Measurements from ENCODE around the gene ZNF746. TPM values are rescaled to one million over a fixed set of nuclear protein-coding genes. Genes with fewer than 3 reads are reported as not detected.

Gene ZNF746
- polyA plus RNA-seq, 2 of the 4 experiments (the other 2 are of a cell fraction): 6.8 to 10.7 TPM

DNA sequence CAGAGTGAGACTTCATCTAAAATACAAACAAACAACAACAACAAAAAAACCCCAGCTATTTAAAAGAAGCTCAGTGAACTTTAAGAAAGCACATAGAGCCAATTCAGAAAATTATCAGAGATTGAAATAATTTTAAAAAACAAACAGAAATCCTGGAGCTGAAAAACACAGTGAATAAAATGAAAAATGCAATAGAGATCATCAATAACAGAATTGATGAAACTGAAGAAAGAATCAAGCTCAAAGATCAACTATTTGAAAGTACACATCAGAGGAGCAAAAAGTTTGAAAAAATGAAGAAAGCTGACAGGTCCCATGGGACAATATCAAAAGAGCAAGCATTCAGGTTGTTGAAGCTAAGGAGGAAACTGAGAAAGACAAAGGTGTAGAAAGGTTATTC, 12.2 kb upstream of the ZNF746 start:
- ChIA-PET POLR2A (no interaction called here), CTCF (interaction anchor here (0.6 to 1.2 kb wide), 2 partner anchors 9 to 115 kb away, joined by 3 to 4 read pairs; no protein-coding TSS in a partner anchor)
- no peak overlapping the region for H3K27ac ChIP-seq
- H3K9me3 ChIP-seq: peaks cover 48% of the 10 kb centered on the region
- no peaks in the 10 kb centered on the region for H3K4me1 ChIP-seq
- TF ChIP-seq MAFK (IDR thresholded peaks at IDR 0.05; ENCODE audit: partially characterized antibody) (no peak), CBX8 (IDR thresholded peaks at IDR 0.05) (no peak), PHF8 (IDR thresholded peaks at IDR 0.05; ENCODE audit: borderline replicate concordance, low read depth) (no peak), FOSB (CRISPR knock-in tag; IDR thresholded peaks at IDR 0.05) (no peak), RFX5 (IDR thresholded peaks at IDR 0.05) (no peak), HOXB13 (CRISPR knock-in tag; IDR thresholded peaks at IDR 0.05; ENCODE audit: low read depth) (no peak), EHF (CRISPR knock-in tag; IDR thresholded peaks at IDR 0.05) (no peak), FOSL2 (IDR thresholded peaks at IDR 0.05) (no peak), FOSL2 (CRISPR knock-in tag; IDR thresholded peaks at IDR 0.05) (no peak), NR3C1 (IDR thresholded peaks at IDR 0.05) (no peak), ESRRA (IDR thresholded peaks at IDR 0.05; ENCODE audit: borderline replicate concordance, low read length) (no peak), ELK1 (IDR thresholded peaks at IDR 0.05; ENCODE audit: low read depth, low read length) (no peak), ZFP36 (IDR thresholded peaks at IDR 0.05; ENCODE audit: borderline replicate concordance, partially characterized antibody) (no peak), HDAC2 (IDR thresholded peaks at IDR 0.05) (no peak), POLR2A (IDR thresholded peaks at IDR 0.05; ENCODE audit: low read length) (no peak), HOXB5 (CRISPR knock-in tag; IDR thresholded peaks at IDR 0.05) (no peak), CHD2 (IDR thresholded peaks at IDR 0.05; ENCODE audit: low read length, partially characterized antibody) (no peak)
- TF ChIP-seq, protein P1, sequence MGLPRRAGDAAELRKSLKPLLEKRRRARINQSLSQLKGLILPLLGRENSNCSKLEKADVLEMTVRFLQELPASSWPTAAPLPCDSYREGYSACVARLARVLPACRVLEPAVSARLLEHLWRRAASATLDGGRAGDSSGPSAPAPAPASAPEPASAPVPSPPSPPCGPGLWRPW (IDR thresholded peaks at IDR 0.05): no peak
- FAIRE-seq: no peak
- no peak overlapping the region for H3K4me2 ChIP-seq
- no peak overlapping the region for H3K4me3 ChIP-seq
- DNase-seq (ENCODE audit: low read depth in 1 of 2, low spot score in 1 of 2): no peak
- ATAC-seq: no peak

DNA sequence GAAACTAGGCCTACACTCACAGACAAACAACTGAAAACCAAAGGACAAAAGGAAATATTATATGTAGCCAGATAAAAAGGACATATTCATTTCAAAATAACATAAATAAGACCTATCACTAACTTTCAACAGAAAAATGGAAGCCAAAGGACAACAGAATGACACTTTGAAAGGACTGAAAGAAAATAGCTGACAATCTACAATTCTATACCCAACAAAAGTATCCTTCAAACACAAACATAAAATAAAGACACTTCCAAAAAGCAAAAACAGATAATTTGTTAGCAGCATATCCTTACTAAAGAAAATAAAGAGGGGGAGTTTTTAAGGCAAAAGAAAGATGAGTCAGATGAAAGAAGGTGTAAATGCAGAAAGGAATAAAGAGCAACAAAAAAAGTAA, 7.9 kb upstream of the ZNF746 start:
- FAIRE-seq (no peak), ATAC-seq (no peak), DNase-seq (ENCODE audit: low read depth in 1 of 2, low spot score in 1 of 2) (no peak)
- Histone ChIP-seq H3K9me3 (peaks cover 41% of the 10 kb centered on the region), H3K27ac (no peak overlapping the region), H3K4me1 (no peaks in the 10 kb centered on the region), H3K4me3 (no peak overlapping the region), H3K4me2 (no peak overlapping the region)
- ChIA-PET POLR2A (no interaction called here), CTCF (no interaction called here)
- TF ChIP-seq REST (IDR thresholded peaks at IDR 0.05): no peak
- no peak for TF ChIP-seq HOXA7 (CRISPR knock-in tag; IDR thresholded peaks at IDR 0.05)
- no peak for TF ChIP-seq USF2 (IDR thresholded peaks at IDR 0.05)
- no peak for TF ChIP-seq MAFK (IDR thresholded peaks at IDR 0.05; ENCODE audit: partially characterized antibody)
- TF ChIP-seq ZFP36 (IDR thresholded peaks at IDR 0.05; ENCODE audit: borderline replicate concordance, partially characterized antibody): no peak
- TF ChIP-seq RAD21 (conservative IDR thresholded peaks at IDR 0.05 in 1 of 2, IDR thresholded peaks at IDR 0.05 in 1 of 2): no peak
- TF ChIP-seq BHLHE40 (IDR thresholded peaks at IDR 0.05; ENCODE audit: low read depth, low read length): no peak
- TF ChIP-seq KDM1A (IDR thresholded peaks at IDR 0.05; ENCODE audit: low read depth): no peak
- no peak for TF ChIP-seq GATA3 (IDR thresholded peaks at IDR 0.05; ENCODE audit: borderline replicate concordance)
- TF ChIP-seq JUN (IDR thresholded peaks at IDR 0.05): no peak
- no peak for TF ChIP-seq RNF2 (IDR thresholded peaks at IDR 0.05; ENCODE audit: borderline replicate concordance, low read depth)
- no peak for TF ChIP-seq ELK1 (IDR thresholded peaks at IDR 0.05; ENCODE audit: low read depth, low read length)
- no peak for TF ChIP-seq CBX2 (IDR thresholded peaks at IDR 0.05; ENCODE audit: borderline replicate concordance, low read depth)
- no peak for TF ChIP-seq PBX3 (IDR thresholded peaks at IDR 0.05)
- no peak for TF ChIP-seq NR3C1 (IDR thresholded peaks at IDR 0.05)
- TF ChIP-seq CHD4 (IDR thresholded peaks at IDR 0.05; ENCODE audit: borderline replicate concordance): no peak
- TF ChIP-seq MAZ (IDR thresholded peaks at IDR 0.05; ENCODE audit: borderline replicate concordance, low read depth, low read length): no peak
- TF ChIP-seq ESRRA (IDR thresholded peaks at IDR 0.05; ENCODE audit: borderline replicate concordance, low read length): no peak
- no peak for TF ChIP-seq NPAS2 (CRISPR knock-in tag; IDR thresholded peaks at IDR 0.05; ENCODE audit: borderline replicate concordance)

Data from A549 (cell line).